Stimulated activated CD4-positive, alpha-beta T cell treated with anti-CD3 and anti-CD28 coated beads, Interleukin-4, amount 100 ng/mL, for 4 hours (primary cell): Measurements from ENCODE around the gene SOCS7.

Source experiments
- DNase-seq, 2 experiments: peaks; one replicate each; pipeline ENCODE4 v3.0.0-alpha.2; 2020

SOCS7 gene, protein sequence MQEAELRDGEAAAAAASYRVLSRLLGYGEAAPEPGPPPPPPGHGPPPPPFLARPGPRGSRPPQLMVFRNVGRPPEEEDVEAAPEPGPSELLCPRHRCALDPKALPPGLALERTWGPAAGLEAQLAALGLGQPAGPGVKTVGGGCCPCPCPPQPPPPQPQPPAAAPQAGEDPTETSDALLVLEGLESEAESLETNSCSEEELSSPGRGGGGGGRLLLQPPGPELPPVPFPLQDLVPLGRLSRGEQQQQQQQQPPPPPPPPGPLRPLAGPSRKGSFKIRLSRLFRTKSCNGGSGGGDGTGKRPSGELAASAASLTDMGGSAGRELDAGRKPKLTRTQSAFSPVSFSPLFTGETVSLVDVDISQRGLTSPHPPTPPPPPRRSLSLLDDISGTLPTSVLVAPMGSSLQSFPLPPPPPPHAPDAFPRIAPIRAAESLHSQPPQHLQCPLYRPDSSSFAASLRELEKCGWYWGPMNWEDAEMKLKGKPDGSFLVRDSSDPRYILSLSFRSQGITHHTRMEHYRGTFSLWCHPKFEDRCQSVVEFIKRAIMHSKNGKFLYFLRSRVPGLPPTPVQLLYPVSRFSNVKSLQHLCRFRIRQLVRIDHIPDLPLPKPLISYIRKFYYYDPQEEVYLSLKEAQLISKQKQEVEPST

DNA sequence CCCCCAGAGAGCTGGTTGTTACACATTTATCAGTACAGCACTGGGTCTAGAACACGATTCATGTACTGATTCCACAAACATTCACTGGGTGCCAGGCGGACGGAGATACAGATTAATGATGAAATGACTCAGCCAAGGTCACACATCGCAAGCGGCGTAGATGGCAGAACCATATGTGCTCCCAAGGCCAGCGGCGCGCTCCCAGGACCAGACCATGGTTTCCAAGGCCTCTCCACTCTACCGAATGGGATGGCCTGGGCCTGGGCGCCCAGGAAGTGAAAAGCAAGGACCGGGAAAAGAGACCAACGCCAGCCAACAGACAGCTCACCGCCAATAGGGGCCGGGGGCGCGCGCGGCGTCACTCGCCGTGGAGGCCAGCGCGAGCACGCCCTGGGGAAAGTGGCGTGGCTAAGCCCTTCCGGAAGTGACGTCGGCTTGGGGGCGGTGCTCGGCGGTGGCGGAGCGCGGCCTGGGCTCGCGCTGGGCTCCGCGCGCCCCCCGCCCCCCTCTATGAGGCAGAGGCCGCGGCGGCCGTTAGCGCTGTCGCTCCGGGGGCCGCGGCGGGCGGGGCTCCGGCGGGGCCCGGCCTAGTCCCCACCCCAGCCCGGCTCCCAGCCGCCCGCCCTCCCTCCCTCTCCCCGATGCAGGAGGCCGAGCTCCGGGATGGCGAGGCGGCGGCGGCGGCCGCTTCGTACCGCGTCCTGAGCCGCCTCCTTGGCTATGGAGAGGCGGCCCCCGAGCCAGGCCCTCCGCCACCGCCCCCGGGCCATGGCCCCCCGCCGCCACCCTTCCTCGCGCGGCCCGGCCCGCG lies at the start of gene SOCS7:
Gene SOCS7 (plus strand): TSS at position 433 of the 811 bp plus-strand sequence. CDS start 209 bp downstream, at position 642.
- DNase-seq, result peak; percentile 89 to 97

DNA sequence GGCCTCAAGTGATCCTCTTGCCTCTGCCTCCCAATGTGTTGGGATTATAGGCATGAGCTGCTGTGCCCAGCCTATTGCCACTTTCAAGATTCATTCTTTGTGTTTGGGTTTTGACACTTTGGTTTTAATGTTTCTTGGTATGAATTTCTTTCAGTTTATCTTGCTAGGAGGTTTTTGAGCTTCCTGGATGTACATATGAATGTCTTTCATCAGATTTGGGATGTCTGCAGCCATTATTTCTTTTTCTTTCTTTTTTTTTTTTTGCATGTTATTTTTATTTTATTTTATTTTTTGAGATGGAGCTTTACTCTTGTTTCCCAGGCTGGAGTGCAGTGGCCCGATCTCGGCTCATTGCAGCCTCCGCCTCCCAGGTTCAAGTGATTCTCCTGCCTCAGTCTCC lies 36.1 kb upstream of the SOCS7 start:
- DNase-seq, result no peak

DNA sequence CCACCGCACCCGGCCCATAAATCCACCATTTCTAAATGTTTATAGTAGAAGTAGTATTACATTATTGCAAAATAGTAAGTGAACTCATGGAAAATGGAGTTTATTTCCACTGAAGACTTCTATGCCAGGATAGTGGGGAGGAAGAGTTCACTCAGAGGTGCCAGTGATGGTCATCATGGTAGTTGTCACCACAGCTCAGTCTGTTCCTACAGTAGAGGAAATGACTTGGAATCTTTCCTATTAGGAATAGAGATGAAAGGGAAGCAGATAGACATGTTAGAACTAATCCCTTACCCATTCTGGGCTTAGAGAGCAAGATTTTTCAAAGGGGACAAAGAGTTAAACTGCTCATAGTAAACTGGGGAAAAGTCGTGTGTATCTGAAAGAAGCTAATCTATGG lies 34.6 kb upstream of the SOCS7 start:
- DNase-seq, result no peak

DNA sequence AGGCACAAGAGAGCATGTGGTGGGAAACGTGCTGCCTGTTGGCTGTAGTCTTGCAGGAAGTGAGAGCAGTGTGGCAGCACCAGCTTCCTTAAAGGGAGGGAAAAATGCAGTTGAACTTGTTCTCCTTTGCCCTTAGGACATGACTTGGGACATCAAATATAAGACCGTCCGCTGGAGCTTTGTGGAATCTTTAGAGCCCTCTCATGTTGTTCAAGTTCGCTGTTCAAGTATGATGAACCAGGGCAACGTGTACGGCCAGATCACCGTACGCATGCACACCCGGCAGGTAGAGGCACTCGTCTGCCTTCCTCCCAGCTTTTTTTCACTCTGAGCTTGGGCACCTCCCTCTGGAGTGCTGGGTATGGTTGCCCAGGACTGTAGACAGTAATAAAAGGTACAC lies 31.2 kb upstream of the SOCS7 start:
- DNase-seq, result no peak

DNA sequence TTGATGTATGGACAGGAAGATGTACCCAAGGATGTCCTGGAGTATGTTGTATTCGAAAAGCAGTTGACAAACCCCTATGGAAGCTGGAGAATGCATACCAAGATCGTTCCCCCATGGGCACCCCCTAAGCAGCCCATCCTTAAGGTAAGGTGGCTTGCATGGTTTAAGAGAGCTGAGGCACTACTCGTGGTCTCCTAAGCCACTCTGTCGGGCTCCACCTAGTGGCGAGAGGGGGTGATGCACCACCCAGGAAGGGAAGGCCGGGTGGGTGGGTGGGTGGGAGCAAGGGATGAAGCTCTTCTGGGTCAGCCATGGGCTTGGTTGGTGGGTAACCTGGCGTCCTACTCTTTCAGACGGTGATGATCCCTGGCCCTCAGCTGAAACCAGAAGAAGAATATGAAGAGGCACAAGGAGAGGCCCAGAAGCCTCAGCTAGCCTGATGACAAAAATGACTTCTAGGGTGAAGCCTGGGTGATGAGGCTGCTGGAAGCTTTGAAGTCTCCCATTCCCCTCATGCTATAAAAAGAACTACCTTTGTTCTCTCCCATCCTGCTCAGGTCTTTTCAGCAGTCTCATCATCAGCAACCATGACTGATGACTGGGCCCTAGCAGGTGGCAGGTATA lies 29.4 kb upstream of the SOCS7 start:
- peak; percentile 59 to 68 for DNase-seq

DNA sequence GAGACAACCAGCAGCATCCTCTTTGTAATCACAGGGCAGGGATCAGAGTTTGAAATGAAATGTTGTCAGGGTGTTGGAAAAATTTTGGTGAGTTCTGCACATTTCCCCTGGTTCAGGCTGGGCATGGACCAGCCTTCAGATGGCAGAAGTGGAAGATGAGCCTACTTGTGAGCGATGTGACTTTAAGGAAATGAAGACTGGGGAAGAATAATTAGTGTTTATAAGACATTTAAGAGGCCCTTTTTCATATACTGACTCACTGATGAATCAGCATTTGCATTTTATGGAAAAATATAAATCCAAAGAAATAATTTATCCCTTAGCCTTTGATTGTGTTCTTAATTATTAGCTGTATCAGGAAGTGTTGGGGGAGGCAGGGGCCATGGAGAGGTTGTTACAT lies 28.7 kb upstream of the SOCS7 start:
- no peak for DNase-seq

DNA sequence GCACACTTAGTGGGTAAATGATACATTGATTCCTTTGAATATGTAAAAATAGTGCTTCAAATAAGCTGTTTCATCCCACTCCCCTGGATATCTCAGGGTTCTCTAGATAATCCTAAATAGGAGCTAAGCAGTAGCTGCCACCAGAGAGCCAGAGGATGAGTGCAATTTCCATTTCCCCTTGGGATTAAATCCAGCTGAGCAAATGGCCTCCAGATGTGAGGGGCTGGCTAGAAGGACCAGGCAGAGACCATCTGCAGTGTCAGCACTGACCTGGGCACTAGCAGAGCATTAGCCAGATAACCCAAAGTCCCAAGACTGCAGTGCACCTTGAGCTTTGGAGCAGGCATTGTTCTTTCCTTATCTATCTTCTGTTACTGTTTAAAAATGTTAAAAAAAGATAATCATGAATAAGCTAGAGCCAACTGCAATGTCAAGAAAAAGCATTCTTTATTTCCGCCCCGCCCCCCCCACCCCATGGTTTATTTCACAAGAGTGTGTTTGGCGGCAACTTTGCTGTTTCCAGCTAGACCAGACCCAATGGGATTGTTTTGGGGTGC lies 27.4 kb upstream of the SOCS7 start:
- DNase-seq, result no peak

DNA sequence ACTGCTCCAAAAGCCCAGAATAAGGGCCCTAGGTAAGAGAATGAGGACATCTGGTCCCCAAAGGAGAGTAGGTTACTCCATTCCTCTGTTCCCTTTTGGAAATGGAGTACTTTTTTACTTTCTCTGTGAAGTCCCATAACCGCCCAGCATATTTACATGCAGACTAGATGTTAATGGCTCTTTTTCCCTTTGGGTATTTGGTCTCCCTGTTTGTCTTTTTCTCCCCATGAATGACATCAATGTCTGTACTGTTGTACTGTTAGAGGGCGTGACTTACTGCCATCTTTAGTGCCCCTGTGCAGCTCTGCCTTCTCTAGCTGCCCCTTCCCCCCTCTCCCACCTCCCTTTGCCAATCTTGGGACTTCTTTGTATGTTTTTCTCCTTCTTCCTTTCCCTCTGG lies 26.9 kb upstream of the SOCS7 start:
- DNase-seq, result no peak

DNA sequence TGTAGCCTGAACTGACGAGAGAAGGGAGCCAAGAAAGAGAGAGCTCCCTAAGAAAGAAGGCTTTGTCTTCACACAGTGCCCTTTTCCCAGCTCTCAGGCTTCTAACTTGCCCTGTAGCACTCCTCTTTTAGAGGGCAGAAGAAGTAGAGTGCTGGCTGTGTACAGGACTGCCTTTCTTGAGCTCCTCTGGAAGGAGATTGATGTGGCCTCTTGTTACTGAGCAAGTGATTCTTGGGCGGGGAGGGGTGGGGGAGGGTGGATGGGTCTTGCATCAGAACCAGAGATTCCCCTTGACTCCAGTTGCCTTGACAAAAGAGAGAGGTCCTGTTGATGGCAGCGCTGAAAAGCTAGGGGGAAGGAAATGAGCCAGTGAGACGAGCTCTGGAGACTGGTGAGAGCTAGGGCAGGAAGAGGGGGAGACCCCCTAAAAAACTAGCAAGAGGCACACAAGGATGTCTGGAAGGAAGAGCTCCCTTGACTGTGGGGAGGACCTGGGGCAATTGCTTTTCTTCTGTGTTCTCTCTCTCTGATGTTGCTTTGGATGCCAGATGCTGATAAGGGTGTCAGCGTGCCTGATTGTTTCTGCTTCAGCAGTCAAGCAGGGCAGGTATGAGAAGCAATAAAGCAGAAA lies 26.3 kb upstream of the SOCS7 start:
- DNase-seq, result no peak

DNA sequence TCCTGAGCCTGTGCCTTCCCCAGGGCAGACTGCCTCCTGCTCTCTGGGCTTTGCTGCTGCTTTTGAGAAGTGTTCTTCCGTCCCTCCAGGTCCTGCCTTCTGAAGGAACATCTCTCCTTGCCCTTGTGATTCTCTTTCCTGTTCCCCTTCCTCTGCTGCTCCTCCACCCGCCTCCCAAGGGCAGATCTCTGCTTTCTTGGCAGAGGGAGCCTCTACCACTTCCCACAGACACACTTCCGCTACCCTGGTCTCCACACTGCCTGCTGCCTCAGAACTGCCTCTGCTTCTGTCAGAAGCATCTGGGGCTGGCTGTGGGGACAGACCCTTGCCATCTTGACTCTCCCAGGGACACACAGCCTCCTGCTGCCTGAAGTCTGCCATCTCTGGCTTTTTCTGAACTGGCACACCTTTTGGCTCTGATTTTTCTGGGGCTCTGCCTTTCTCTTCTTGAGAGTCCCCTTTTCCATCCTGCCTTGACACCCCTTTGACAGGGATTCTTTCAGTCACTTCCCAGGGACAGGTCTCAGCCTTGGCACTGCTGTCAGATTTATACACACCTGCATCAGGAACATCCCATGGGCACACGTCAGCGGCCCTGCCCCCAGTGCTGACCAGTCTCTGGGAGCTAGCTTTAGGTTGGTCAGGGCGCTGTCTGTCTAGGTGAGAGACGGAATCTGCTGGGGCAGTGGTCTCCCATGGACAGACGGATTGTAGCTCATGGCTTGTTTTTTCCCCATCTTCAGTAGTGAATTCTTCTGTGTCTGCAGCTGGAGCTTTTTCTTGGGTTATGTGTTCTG lies 24.4 kb upstream of the SOCS7 start:
- no peak for DNase-seq

DNA sequence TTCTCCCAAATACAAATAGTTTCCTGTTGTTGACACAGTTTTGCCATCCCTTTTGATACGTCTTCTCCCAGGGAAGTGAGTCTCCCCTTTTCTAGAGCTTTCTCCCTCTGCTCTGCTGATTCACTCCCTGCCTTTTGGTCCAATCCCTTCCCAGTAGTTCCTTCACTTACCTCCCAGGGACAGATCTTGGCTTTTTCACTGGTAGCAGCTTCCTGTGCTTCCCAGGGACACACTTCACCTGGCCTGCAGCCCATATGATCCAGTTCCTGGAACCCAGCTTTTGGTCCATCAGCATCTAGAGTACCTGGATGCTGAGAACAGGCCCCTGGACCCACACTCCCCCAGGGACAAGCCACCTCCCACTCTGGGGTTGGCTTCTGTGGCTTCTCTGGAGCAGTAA lies 23.7 kb upstream of the SOCS7 start:
- no peak for DNase-seq

DNA sequence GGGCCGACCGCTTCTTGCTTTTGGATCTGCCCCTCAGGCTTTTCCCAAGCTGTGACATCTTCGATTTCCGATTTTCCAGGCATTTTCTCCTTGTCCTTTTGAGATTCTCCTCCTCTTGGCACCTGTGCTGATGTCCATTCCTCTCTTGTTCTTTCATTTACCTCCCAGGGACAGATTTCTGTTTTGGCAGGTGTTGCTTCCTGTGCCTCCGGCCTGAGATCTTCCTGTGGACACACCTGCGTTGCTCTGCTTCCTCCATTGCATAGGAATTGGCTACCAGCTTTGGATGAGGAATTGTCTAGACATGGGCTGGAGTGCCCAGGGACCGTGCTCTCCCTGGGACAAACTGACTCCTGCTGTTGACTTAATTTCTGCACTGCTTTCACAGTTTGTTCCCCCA lies 23.0 kb upstream of the SOCS7 start:
- DNase-seq, result no peak

DNA sequence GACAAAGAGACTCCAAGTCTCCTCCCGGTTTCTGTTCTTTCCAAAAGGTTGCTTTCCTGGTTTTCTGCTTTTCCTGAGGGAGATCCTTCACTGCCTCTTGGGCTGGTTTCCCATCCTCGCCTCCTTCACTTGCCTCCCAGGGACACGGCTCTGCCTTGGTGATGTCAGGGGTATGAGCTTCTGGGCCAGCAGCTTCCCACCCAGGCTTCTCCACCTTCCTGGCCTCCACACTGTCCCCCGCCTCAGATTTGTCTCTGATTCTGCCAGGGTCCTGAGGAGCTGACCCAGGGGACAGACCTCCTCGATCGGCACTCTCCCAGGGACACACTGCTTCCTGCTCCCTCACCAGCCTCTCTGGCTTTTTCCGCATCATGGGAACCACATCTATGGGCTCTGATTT lies 22.4 kb upstream of the SOCS7 start:
- no peak for DNase-seq

DNA sequence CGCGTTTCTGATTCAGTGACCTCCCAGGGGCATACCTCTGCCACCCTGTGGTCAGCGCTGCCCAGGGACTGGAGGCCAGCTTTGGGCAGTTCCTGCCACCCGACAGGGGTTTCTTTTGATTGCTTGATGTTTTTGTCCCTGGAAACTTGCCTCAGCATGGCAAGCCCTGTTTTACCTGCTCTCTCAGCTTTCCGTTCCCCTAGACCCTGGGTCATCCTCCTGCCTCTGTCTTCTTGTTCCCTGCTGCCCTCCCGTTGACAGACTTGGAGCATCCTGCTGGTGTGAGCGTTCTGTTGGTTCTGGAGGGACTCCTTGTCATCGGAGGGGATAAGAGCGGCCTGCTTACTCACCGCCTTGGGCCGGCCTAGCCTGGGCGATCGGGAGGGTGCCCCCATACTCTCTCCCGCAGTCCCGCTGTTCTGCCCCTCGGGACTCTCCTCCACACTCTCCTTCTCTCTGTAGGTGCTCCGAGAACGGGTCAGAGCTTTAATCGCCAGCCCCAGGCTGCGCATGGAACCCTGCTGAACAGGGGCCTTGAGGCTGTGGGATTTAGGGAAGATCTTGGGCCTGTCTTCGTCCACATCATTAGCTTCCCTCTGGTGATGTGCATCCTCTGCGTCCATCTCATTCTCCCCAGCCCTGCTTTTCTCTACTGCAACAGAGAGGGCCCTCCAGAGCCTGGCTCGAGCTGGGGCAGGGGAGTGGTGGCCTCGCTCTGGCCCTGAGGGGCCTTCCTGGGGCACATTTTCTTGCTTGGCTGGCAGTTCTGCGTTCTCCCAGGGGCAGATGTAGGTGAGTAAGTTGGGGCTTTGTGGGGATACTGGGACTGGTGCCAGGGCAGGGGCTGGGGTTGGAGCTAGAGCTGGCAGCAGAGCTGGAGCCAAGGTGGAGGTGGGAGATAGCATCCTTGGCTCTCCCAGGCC lies 21.6 kb upstream of the SOCS7 start:
- no peak for DNase-seq

DNA sequence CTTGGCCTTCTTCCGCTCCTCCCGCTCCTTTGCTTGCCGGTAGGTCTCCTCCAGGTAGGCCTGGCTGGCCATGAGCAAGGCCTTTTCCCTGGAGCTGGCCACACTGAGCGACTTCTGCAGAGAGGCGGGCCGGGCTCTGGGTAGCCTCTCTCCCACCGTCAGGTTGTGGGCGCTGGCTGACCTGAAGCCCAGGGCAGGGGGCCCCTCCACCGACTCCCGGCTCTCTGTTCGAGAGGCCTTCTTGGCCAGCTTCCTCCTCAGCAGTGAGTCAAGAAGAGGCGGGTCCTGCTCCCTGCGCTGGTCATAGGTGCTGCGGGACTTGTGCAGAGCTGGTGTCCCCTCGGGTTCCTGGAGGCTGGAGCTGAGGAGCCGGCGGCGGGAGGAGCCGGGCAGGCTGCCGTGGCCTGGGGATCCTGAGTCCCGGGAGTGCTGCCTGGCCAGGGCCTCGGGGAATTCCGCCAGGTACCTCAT lies 20.7 kb upstream of the SOCS7 start:
- no peak for DNase-seq

DNA sequence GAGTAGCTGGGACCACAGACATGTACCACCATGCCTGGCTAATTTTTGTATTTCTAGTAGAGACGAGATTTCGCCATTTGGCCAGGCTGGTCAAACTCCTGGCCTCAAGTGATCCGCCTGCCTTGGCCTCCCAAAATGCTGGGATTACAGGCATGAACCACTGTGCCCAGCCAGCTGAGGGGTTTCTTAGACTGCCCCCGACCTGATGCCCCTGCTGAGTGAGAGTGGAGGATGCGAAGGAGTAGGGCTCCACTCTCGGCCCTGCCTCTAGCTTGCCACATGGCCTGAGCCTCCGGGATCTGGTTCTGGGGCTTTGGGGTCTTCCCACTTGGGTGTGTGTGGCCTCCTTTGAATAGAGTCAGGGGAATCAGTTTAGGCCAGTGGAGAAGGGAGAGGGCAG lies 18.9 kb upstream of the SOCS7 start:
- no peak for DNase-seq

DNA sequence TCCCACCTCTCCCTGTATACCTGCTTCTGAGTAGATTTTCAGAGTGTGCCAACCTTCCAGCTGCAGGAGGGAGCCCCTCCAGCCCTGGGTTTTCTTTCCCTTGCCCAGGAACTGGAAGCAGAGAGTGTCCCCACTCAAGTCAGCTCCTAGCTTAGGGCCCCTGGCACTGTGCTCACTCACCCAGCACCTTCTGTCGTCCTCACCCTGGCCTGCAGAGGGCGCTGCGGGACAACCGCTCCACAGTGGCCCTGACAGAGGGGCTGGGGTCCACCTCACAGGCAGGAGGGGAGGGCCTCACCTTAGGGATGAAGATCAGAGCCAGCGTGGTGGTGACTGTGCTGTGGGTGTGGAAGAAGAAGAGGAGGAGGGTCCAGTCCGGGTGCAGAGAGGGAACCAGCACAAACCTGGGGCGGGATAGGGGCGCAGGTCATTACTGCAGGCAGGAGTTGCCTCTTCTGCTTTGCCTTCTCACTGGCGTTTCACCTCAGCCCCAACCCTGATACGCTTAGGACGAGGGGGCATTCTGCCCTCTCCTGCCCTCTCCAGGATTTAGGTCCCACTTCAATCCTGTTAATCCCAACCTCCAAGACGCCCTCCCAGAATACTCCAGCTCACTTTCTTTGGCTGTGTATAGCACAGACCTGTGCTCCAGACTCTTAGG lies 17.9 kb upstream of the SOCS7 start:
- DNase-seq, result peak in 1 of 2 experiments; percentile 19

DNA sequence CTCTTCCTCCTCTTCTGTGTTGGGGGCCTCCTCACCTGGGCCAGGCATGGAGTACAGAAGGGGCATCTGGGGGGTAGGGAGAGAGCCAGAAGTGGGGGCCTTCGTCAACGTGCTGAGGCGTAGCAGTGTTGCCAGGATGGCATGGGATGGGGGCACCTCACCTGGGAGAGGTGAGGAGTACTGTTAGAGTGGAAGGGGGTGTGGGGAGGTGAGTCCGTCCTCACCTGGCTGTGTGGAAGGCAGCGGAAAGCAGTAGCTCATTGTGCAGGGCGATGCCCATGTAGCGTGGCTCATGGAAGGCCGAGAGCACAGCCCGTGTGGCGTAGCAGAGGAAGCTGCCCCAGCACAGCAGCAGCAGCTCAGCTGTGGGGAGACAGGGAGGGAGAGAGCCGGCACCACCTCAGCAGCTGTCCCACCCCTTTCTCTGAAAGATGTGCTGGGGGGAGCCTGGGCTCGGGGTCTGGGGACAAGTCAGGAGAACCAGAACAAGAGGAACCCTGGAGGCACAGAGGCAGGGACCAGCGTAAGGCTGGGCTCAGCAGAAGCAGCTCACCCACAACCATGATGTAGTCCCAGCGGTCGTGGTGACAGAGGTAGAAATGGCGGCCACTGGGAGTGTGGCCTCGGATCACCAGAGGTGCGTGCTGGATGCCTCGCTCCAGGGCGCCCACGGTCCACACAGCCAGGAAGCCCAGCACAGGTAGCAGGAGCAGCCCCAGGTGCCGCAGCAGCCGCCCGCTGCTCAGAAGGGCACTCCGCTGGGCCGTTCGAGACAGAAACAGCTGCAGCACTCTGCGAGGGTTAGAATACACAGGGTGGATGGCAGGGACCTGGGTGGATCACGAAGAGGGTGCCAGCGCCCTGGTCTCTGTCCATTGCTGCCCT lies 16.9 kb upstream of the SOCS7 start:
- no peak for DNase-seq

DNA sequence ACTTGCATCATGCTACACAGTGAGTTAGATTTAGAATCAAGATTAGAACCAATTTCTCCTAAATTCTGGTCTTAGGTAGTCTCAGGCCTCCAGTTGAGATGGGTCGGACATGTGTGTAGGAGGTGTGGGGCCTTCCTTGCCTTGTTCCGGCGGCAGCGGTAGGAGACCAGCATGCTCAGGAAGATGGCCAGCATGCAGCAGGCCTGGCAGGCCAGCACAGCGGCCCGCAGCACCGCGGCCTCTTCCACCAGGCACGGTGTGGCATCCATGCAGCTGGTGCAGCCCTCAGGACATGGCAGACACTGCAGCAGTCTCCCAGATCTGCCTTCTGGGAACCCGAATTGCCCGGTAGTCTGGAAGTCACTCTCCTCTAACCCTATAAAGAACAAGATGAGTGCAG lies 14.8 kb upstream of the SOCS7 start:
- no peak for DNase-seq
